Right hindlimb (tissue), 1 donor: ENCODE measurements around the gene CA6.
"Not testable (repeated sequence)": the region's sequence is repeated elsewhere in the genome, so short reads cannot be mapped to it uniquely, and the experiment has no call there.

Source experiments
- DNase-seq: peaks from one replicate; pipeline ENCODE4 v3.0.0-alpha.2; 2018

CA6 gene

DNA sequence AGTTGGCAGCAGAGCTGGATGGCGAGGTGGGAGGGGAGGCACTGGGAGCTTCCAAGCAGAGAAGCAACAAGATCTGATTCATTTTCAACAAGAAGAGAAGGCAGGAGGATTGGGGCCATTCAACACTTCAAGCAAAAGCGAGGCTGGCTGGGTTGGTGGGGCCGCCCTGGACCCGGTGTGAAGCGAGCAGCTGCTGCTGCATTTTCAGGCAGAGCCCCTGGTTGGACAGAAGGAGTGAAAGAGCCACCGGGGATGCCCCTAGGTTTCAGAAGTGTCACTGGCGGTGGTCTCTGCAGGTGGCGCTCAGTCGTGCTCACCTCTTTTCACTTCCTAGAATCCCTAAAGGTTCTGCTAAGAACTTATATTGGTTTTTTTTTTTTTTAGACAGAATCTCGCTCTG lies 62.6 kb downstream of the CA6 start:
- DNase-seq = no peak

DNA sequence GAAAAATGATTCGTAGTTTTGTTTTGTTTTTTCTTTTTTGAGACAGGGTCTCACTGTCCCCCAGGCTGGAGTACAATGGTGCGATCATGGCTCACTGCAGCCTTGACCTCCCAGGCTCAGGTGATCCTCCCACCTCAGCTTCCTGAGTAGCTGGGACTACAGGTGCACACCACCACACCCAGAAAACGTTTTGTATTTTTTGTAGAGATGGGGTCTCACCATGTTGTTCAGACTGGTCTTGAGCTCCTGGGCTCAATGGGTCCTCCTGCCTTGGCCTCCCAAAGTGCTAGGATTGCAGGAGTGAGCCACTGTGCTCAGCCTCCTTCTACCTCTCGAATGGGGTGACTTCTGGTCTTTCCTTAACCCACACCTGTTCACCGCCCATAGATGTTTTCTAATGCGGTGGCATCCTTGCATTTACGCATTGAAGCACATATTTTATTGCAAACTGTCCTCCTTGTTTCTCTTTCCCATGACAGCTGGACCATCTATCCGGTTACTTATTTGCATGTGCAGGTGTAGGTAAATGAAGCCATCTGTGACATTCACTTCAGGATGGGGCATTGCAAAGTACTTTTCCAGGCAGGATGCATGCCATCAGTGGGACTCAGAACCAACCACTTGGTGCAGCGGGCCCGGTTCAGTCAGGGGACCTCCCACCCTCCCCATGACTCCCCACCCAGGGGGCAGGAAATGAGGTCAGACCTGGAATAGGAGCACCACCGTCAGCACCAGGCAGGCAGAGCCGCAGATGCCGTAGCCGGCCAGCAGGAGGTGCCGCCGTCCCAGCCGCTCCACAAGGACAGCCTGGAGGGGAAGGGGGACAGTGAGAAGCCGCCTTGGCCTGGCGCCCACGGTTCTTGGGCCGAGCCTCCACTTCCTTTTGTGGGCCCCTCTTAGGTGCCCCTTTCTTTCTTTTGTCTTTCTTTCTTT lies 64.0 kb downstream of the CA6 start:
- DNase-seq = peak; percentile 39

DNA sequence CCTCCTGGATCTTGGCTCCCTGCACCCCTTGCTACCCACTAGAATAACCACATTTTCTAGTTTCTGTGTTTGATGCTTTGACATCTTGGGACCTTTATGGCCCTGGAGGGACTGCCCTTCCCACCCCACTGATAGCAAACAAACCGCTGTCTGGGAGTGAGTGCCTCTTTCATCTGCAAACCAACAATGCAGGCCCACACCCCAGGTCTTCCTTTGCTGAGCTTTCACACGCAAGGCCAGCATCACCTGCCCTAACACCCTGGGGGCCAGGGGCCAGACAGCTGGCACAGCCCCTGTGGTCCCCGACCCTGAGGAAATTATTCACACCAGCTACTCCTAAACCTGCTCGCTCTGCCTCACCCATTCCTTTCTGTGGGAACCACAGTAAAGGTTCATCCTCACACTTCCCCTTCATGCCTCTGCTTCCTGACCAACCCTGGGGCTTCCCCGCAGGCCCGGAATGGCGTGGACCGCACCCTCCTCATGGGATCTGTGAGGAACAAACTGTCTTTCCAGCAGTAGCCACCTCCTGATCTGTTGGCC lies 65.2 kb downstream of the CA6 start:
- no peak for DNase-seq

DNA sequence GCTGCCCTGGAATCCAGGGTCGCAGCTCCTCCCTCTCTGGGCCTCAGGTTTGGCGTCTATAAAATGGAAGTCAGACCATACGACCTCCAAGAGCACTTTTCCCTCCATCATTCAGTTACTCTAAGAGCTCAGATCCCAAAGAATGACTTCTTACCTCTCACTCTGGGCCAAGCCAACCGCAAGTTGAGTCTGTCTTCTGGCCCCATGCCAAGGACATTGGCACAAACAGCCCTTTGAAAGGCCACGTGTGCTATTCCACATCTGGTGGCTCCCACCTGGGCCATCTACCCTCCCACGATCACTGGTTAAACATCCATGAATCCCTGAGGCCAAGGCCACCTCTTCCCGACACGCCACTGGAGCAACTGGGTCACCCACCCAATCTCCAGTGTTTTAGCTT lies 68.2 kb downstream of the CA6 start:
- DNase-seq = no peak

DNA sequence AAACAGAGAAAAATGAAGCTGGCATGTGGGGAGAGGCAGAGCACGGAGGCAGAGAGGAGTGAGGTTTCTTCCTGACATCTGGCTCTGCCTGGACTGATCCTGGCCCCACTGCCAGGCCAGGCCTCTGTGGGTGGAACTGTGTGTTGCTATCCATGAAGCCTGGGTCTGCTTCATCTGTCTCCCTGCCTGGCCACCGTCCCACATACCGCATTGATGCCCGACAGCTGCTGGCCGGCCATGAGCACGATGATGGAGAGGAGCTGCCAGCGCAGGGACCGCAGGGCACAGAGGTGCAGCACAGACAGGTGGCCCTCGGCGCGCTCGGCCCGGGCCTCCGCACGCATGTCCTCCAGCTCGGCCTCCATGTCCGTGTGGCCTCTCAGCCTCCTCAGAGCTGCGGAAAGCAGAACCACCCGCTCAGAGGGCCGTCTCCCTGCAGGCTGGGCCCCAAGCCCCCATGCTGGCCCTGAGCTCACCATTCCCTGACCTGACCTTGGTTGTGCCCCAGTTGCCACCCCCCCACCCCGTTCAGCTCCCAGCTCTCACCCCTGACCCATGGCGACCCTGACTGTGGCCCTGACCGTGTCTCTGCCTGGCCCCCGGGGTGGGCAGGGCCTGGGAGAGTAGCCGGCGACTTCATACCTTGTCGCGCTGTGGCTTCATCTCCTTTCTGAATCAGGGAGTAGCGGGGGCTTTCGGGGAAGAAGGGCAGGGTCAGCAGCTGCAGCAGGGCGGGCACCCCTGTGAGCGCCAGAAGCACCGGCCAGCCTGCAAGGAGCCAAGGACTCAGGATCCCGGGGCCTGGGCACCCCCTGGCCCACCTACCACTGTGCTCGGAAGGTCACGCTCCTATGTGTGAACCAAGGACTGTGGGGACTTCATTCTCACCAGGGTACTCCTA lies 69.1 kb downstream of the CA6 start:
- DNase-seq = peak; percentile 77

DNA sequence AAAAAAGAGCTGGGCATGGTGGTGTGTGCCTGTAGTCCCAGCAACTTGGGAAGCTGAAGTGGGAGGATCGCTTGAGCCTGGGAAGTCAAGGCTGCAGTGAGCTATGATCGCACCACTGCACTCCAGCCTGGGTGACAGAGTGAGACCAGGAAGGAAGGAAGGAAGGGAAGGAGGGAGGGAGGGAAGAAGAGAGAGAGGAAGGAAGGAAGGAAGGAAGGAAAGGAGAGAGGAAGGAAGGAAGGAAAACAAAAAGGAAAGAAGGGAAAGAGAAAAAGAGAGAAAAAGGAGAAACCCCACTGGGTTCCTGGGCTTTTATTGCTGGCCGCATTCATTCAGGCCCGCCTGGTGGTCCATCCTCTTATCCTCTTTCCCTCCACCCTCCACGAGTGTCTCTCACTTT lies 70.8 kb downstream of the CA6 start:
- DNase-seq = no peak

DNA sequence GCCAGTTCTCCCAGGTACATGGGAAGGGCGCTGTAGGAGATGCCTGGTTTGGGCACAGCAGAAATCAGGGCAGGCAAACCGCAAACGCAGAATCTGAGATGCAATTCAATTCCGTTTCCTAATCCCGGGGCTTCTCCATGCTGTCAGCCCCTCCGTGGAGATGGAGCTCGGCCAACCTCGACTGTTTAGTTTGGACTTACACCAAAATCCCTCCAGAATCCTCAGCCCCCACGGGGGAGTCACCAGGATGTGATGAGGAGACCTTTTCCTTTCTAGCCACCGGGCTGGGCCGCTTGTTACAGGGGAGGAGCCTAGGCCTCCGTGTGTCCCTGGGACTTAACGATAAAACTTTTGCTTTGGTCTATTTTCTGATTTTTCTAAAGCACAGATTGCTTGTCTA lies 72.7 kb downstream of the CA6 start:
- DNase-seq = peak; percentile 42

DNA sequence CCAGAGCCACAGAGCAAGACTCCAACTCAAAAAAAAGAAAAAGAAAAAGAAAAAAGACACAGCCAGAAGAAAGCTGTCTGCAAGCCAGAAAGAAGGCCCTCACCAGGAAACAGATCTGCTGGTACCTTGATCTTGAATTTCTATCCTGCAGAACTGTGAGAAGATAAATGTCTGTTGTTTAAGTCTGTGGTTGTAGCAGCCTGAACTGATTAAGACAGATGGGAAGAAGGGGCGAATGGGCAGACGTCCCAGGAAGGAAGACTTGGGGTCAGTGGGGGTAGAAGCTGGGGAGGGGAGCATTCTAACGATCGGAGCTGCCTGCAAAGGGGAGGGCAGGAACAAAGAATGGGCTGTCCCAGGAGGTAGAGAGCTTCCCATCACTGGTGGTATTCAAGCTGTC lies 74.2 kb downstream of the CA6 start:
- DNase-seq = no peak

DNA sequence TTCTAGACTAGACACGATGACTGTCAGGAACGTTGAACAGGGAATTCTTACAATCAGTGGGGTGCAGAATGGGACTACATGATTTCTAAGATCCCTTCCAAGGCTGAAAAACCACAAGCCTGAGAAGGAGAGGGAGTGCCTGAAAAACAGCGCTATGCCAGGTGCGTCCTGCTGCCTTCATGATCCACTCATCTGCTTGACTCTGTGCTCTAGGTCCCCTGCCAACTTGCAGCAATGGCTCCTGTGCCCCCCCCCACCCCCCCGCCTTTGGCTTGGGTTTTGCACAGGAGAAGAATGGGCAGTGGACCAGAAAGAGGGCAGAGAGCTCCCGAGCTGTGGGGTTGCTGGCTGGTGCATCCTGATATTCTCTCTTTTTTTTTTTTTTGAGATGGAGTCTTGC lies 74.6 kb downstream of the CA6 start:
- no peak for DNase-seq

DNA sequence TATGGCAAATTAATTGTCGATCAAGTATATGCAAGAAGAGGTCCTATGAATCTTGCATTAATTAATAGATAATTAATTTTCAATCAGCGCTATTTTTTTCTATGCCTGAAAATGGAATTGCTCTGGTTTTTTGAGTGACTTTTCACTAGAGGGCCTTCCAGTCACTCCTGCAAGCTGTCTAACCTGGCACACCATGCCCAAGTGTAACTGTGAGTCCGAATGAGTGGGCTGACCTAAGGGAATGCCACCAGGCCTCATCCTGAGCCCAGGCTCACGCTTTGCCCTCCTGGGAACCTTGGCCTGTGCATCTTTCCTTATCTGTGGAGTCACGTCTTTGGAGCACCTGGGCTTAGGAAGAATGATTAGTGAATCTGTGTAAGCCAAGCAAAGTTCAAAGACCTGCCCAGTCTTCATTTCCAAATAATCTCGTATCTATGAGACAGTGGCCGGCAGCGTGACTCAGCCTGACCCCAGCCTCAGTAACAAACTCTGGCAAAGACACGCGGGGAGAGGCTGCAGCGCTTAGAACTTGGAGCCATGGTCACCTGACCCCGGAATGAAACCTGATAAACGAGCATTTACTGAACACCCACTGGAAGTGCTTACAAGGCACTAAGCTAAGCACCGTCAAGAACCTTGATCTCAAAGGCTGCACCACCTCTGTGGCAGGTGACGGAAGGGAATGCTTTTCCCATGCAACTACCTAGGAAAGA lies 76.5 kb downstream of the CA6 start:
- not testable (repeated sequence) for DNase-seq

DNA sequence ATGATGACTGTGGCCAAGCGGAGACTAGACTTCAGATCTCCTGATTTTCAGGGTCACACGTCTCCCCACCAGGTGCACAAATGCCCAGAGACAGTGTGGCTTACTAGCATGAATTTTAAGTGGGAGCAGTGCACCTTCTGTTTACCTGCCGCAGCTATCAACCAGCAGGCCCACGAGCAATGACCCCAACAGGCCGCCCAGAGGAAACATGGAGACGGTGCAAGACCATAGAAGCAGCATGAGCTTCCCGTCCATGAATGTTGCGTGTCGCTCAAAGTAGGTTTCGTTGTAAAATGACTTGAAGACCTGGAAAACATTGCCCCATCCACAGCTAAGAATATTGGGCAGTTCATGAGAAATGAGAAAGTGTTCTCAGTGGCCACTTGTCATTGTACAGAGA lies 77.1 kb downstream of the CA6 start:
- no peak for DNase-seq
